Measurements from ENCODE around the gene EXOC6B. TPM values are rescaled to one million over a fixed set of nuclear protein-coding genes. Genes with fewer than 3 reads are reported as not detected.

EXOC6B gene
- total and polyA plus RNA-seq, 10 of the 15 experiments (the other 5 are each of a cell fraction or from before 2014, with no cell fraction given): 0.23 to 2.2 (median 1.2) TPM

DNA sequence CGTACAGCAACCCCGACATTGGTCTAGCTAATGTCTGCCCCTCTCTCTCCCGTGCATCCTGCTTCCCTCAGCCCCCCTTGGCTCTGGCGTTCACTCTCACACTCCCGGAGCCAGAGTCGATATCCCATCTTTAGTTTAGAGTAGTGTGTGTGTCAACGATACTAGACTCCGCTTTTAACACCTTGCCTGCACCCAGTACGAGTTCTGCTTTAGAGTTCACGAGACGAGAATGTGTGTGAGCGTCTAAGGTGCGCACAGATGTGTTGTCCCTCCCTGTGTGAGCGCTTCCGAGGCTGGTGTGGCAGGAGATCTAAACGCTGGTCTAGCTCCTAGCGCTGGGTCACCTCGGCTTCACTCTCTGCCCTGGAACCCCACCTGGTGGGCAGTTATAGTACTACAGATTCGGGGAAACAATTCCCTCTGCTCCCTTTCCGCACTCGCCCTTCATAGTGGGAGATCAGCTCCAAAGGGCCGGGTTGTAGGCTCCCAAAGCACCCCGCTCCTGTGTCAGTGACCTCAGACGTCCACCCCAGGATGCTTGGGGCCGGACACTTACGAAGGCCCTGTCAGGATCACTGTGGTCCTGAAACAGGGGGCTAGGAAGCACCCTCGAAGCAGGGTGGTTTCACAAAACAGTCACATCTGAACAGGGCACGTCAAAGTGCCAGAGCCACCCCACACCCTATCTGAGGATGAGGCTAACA is 675.5 kb downstream of the EXOC6B start (continued):
- TF ChIP-seq, protein P1, sequence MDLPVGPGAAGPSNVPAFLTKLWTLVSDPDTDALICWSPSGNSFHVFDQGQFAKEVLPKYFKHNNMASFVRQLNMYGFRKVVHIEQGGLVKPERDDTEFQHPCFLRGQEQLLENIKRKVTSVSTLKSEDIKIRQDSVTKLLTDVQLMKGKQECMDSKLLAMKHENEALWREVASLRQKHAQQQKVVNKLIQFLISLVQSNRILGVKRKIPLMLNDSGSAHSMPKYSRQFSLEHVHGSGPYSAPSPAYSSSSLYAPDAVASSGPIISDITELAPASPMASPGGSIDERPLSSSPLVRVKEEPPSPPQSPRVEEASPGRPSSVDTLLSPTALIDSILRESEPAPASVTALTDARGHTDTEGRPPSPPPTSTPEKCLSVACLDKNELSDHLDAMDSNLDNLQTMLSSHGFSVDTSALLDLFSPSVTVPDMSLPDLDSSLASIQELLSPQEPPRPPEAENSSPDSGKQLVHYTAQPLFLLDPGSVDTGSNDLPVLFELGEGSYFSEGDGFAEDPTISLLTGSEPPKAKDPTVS (IDR thresholded peaks at IDR 0.05; ENCODE audit: low read depth, low read length): no peak
- TF ChIP-seq, protein P2, sequence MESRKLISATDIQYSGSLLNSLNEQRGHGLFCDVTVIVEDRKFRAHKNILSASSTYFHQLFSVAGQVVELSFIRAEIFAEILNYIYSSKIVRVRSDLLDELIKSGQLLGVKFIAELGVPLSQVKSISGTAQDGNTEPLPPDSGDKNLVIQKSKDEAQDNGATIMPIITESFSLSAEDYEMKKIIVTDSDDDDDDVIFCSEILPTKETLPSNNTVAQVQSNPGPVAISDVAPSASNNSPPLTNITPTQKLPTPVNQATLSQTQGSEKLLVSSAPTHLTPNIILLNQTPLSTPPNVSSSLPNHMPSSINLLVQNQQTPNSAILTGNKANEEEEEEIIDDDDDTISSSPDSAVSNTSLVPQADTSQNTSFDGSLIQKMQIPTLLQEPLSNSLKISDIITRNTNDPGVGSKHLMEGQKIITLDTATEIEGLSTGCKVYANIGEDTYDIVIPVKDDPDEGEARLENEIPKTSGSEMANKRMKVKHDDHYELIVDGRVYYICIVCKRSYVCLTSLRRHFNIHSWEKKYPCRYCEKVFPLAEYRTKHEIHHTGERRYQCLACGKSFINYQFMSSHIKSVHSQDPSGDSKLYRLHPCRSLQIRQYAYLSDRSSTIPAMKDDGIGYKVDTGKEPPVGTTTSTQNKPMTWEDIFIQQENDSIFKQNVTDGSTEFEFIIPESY (IDR thresholded peaks at IDR 0.05): no peak

DNA sequence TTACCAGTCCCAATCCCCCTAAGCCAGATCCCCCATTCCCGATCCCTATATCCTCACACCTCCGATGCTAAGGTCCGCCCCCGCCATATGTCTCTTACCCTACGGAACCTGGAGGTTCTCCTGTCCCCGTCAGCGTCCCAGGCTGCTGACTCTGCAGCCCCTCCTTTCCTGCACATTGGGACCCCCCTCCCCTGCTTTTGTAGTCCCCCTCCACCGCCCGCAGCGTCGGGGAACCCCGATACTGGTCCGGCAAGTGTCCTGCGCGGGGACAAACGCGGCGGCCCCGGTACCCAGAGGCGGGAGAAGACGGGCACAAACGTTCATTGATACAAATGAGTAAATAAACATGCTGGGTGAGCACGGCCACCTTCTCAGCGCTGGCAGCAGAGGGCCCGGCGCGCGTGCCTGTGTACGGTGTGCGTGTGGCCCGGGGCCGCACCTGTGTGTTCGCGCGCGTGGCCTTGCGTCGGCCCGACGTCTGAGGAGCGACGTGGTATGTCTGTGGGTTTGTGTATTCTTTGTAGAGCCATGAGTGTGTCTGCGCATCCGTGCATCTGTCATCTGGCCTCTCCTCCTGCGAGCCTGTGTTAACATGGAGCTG is 676.2 kb downstream of the EXOC6B start:
- RAD21 ChIA-PET (ENCODE audit: unreplicated experiment): interaction anchor here (0.7 to 1.1 kb wide), 4 partner anchors 9 to 604 kb away, joined by 3 to 10 read pairs (median 4); no protein-coding TSS in a partner anchor
- H3K9me3 ChIP-seq (replicated peaks; ENCODE audit: control insufficient read depth, insufficient read depth, low read length): no peaks in the 10 kb centered on the region; the same call in 2 of the 3 replicates
- no peak overlapping the region for H3K27ac ChIP-seq (ENCODE audit: control insufficient read depth, insufficient read depth)
- no peak overlapping the region for H3K4me2 ChIP-seq (ENCODE audit: control insufficient read depth, insufficient read depth)
- peaks cover 14 to 16% of the 10 kb centered on the region in 2 experiments; a peak in 3 of 4 replicates for H3K27me3 ChIP-seq (replicated peaks in 1 of 2; ENCODE audit: control insufficient read depth in 2 of 2, insufficient read depth in 2 of 2, low read length in 1 of 2)
- 47% methylated on average over 45 of the region's 45 CpGs for WGBS (ENCODE audit: insufficient coverage, insufficient replicate concordance, low lambda C conversion rate, missing lambda C conversion rate)
- H3K4me1 ChIP-seq (ENCODE audit: control insufficient read depth, insufficient read depth, low read length): no peaks in the 10 kb centered on the region
- ATAC-seq (no peak), FAIRE-seq (no peak), DNase-seq (ENCODE audit: low read depth, low spot score) (no peak)
- POLR2A ChIA-PET: no interaction called here
- in situ Hi-C loops (cut with MboI) (loop anchor here (5.0 to 25.0 kb wide), 2 partner anchors 602 to 862 kb away; no protein-coding TSS in a partner anchor), intact Hi-C loops (cut with micrococcal nuclease; ENCODE audit: unreplicated experiment) (loop anchor here (1.0 to 5.0 kb wide), 5 partner anchors 225 to 617 kb away; no protein-coding TSS in a partner anchor)
- SMC1A ChIA-PET (ENCODE audit: uncharacterized antibody, unreplicated experiment): interaction anchor here (0.9 to 2.3 kb wide), 2 partner anchors 226 to 430 kb away, joined by 4 to 13 read pairs; no protein-coding TSS in a partner anchor
- CTCF ChIA-PET: interaction anchor here (0.8 to 3.6 kb wide), 7 partner anchors 9 to 620 kb away, joined by 3 to 28 read pairs (median 4); no protein-coding TSS in a partner anchor
- H3K36me3 ChIP-seq (ENCODE audit: control insufficient read depth in 2 of 2, insufficient read depth in 2 of 2, low read length in 1 of 2): no peaks in the 10 kb centered on the region
- no TSS peak for BruUV-seq (replicated peaks)
- no peaks in the 10 kb centered on the region for H3K79me2 ChIP-seq (ENCODE audit: control insufficient read depth, insufficient read depth, low read length)
- no peak overlapping the region for H3K4me3 ChIP-seq
- no peak overlapping the region for H2AFZ ChIP-seq (ENCODE audit: control insufficient read depth, low read depth, low read length)
- H4K20me1 ChIP-seq (ENCODE audit: control insufficient read depth, insufficient read depth): no peaks in the 10 kb centered on the region
- no peak overlapping the region for H3K9ac ChIP-seq (ENCODE audit: control insufficient read depth, insufficient read depth, low read length)
- TF ChIP-seq ZSCAN29 (IDR thresholded peaks at IDR 0.05) (no peak), TCF7 (IDR thresholded peaks at IDR 0.05; ENCODE audit: borderline replicate concordance) (no peak), ZNF384 (IDR thresholded peaks at IDR 0.05; ENCODE audit: borderline replicate concordance, low read depth, low read length) (no peak), KDM1A (IDR thresholded peaks at IDR 0.05; ENCODE audit: borderline replicate concordance) (no peak), NFXL1 (IDR thresholded peaks at IDR 0.05; ENCODE audit: borderline replicate concordance) (no peak), RFX5 (IDR thresholded peaks at IDR 0.05; ENCODE audit: low read depth, low read length) (no peak), CREB1 (IDR thresholded peaks at IDR 0.05; ENCODE audit: low read depth) (no peak), NFYA (IDR thresholded peaks at IDR 0.05; ENCODE audit: borderline replicate concordance, low read depth, low read length) (no peak), FOXK2 (IDR thresholded peaks at IDR 0.05) (no peak), HDAC2 (IDR thresholded peaks at IDR 0.05) (no peak)
- TF ChIP-seq, protein P3, sequence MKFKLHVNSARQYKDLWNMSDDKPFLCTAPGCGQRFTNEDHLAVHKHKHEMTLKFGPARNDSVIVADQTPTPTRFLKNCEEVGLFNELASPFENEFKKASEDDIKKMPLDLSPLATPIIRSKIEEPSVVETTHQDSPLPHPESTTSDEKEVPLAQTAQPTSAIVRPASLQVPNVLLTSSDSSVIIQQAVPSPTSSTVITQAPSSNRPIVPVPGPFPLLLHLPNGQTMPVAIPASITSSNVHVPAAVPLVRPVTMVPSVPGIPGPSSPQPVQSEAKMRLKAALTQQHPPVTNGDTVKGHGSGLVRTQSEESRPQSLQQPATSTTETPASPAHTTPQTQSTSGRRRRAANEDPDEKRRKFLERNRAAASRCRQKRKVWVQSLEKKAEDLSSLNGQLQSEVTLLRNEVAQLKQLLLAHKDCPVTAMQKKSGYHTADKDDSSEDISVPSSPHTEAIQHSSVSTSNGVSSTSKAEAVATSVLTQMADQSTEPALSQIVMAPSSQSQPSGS (IDR thresholded peaks at IDR 0.05; ENCODE audit: low read length): no peak
- TF ChIP-seq, protein P4, sequence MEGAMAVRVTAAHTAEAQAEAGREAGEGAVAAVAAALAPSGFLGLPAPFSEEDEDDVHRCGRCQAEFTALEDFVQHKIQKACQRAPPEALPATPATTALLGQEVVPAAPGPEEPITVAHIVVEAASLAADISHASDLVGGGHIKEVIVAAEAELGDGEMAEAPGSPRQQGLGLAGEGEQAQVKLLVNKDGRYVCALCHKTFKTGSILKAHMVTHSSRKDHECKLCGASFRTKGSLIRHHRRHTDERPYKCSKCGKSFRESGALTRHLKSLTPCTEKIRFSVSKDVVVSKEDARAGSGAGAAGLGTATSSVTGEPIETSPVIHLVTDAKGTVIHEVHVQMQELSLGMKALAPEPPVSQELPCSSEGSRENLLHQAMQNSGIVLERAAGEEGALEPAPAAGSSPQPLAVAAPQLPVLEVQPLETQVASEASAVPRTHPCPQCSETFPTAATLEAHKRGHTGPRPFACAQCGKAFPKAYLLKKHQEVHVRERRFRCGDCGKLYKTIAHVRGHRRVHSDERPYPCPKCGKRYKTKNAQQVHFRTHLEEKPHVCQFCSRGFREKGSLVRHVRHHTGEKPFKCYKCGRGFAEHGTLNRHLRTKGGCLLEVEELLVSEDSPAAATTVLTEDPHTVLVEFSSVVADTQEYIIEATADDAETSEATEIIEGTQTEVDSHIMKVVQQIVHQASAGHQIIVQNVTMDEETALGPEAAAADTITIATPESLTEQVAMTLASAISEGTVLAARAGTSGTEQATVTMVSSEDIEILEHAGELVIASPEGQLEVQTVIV (IDR thresholded peaks at IDR 0.05; ENCODE audit: borderline replicate concordance, partially characterized antibody): no peak

Data from GM12878 (cell line).